ENCODE data around the gene UBALD2.

The UBALD2 gene

DNA sequence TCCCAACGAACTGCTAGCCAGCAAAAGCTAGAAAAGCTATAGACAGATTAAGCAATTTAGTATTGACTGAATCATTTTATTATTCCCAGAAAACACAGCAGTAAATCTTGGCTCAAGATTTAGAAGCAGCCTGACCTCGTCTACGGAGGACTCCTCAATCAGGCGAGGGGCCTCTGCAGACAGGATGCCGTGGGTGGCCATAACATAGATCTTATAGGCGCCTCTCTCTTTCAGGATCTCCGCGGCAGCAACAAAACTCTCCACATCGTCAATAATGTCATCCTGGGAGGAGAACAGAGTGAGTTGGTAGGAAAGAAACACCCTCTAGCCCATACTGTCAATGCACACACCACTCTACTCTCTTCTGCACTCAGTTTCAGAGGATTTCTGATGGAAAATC is 47.6 kb downstream of the UBALD2 start:
- Mint-ChIP-seq H3K4me3 (no peak overlapping the region), H3K36me3 (peaks cover 2% of the 10 kb centered on the region), H3K27ac (no peak overlapping the region), H3K27me3 (no peaks in the 10 kb centered on the region), H3K9me3 (no peaks in the 10 kb centered on the region), H3K4me1 (peaks cover 6% of the 10 kb centered on the region)

DNA sequence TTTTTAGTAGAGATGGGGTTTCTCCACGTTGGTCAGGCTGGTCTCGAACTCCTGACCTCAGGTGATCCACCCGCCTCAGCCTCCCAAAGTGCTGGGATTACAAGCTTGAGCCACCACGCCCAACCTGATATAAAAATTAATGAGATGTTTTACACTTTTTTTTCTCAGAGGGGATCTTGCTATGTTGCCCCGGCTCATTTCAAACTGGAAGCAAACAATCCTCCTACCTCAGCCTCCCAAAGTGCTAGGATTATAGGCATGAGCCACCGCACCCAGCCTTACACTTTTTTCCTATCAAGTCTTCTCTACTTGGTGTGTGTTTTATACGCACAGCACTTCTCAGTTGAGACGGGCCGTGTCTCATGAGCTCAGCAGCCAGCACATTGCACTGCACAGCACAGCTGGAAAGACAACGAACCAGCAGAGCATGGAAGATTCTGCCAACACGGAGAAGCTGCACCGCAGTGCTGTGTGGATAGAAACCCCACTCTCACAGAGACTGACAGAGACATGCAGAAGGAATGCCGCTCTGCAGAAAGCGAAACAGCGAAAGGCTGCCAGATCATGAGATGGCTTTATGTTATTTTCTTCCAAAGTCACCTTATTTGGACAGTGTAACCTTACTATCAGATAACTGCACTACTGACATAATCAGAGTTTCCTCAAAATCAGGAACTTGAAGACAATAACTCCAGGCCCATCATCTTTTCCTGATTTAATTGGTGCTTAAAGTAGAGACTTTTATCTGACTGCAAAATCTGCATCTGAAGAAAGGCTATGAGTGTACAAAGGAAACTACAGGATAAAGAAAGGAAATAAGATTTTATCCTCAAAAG is 49.5 kb downstream of the UBALD2 start:
- Mint-ChIP-seq H3K4me1 (peaks cover 6% of the 10 kb centered on the region), H3K4me3 (no peak overlapping the region), H3K27ac (no peak overlapping the region), H3K36me3 (peaks cover 3% of the 10 kb centered on the region), H3K9me3 (no peaks in the 10 kb centered on the region), H3K27me3 (no peaks in the 10 kb centered on the region)

DNA sequence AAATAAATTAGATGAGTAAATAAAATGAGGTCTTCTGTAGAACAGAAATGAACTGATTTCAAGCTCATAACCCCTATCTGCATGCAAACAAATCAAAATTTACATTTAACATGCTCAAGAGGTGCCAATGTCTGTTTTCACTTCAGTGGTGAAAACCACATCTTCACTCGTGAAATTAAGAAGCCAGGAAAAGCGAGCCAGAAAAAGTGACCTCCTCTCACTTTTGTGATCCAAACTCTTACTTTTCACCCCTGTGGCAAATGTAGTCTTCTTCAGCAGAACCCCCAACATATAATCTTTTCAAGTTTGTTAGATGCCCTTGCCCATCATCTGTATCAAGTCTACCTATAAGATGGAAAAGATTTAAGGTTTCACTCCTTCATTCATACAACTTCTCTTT is 52.4 kb downstream of the UBALD2 start:
- no peak overlapping the region for H3K4me3 Mint-ChIP-seq
- no peaks in the 10 kb centered on the region for H3K27me3 Mint-ChIP-seq
- H3K27ac Mint-ChIP-seq, result no peak overlapping the region
- peaks cover 3% of the 10 kb centered on the region for H3K36me3 Mint-ChIP-seq
- peaks cover 6% of the 10 kb centered on the region for H3K4me1 Mint-ChIP-seq
- H3K9me3 Mint-ChIP-seq, result no peaks in the 10 kb centered on the region

DNA sequence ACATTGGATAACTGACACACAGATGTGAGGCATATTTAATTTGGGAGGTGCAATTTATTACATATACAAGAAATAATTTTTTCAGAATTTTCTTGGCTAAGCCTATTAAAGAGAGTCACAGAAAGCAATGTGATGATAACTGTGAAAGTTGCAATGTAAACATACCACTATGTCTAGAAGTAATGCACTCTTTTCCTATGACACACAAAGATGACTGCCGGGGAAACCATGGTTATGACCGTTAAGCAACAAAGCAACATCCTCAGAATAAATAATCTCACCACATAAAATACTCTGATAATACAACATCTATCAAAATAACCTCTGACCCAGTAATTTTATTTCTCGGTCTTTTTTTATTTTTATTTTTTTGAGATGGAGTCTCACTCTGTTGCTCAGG is 53.4 kb downstream of the UBALD2 start:
- H3K4me1 Mint-ChIP-seq, result peaks cover 6% of the 10 kb centered on the region
- no peaks in the 10 kb centered on the region for H3K27me3 Mint-ChIP-seq
- peaks cover 2% of the 10 kb centered on the region for H3K36me3 Mint-ChIP-seq
- H3K27ac Mint-ChIP-seq, result no peak overlapping the region
- H3K9me3 Mint-ChIP-seq, result no peaks in the 10 kb centered on the region
- no peak overlapping the region for H3K4me3 Mint-ChIP-seq

Measured in activated naive CD4-positive, alpha-beta T cell treated with anti-CD3 and anti-CD28 coated beads, Interleukin-2, amount 50 U/mL, for 24 hours (primary cell).